Osteoblast (primary cell): ENCODE results near the gene ATP6V0A1. TPM values are rescaled to one million over a fixed set of nuclear protein-coding genes. Genes with fewer than 3 reads are reported as not detected.

Experiments
- DNase-seq: peaks from one replicate; pipeline ENCODE4 v3.0.0; 2011; ENCODE audit warnings: low spot score, mixed read lengths; ENCODE audit not compliant: insufficient read length; ENCODE audit errors: missing footprints
- H2AFZ ChIP-seq: 2 replicates; pipeline ENCODE4 v1.6.0; 2011; ENCODE audit warnings: mild to moderate bottlenecking, low read length
- H3K27ac ChIP-seq: 2 replicates; pipeline ENCODE4 v1.5.1; 2011; ENCODE audit warnings: mild to moderate bottlenecking, low read depth, low read length, moderate library complexity
- H3K27me3 ChIP-seq: 2 replicates; pipeline ENCODE4 v1.6.0; 2012; ENCODE audit warnings: mild to moderate bottlenecking, control low read depth, inconsistent platforms, low read length, moderate library complexity; ENCODE audit not compliant: insufficient read depth
- H3K36me3 ChIP-seq: 2 replicates; pipeline ENCODE4 v1.5.1; 2011; ENCODE audit warnings: mild to moderate bottlenecking, low read length, control low read depth, moderate library complexity; ENCODE audit not compliant: insufficient read depth
- H3K4me1 ChIP-seq: 2 replicates; pipeline ENCODE4 v1.5.1; 2011; ENCODE audit warnings: mild to moderate bottlenecking, low read length, control low read depth, moderate library complexity; ENCODE audit not compliant: insufficient read depth
- H3K4me2 ChIP-seq: 2 replicates; pipeline ENCODE4 v1.6.0; 2011; ENCODE audit warnings: mild to moderate bottlenecking, low read length; ENCODE audit not compliant: insufficient read depth
- H3K4me3 ChIP-seq: fragments of 200-600 bp; sonication (generic); 3 replicates; pipeline ENCODE4 v1.5.1; 2012; ENCODE audit warnings: mild to moderate bottlenecking, low read length, inconsistent platforms; ENCODE audit not compliant: insufficient read depth
- H3K79me2 ChIP-seq: 2 replicates; pipeline ENCODE4 v1.6.0; 2012; ENCODE audit warnings: mild to moderate bottlenecking, low read length, control low read depth, inconsistent platforms; ENCODE audit not compliant: insufficient read depth
- H3K9me3 ChIP-seq: 2 replicates; pipeline ENCODE4 v1.5.1; 2011; ENCODE audit warnings: low read depth, low read length, control low read depth
- H4K20me1 ChIP-seq: 2 replicates; pipeline ENCODE4 v1.6.0; 2012; ENCODE audit warnings: mild to moderate bottlenecking, low read length, control low read depth; ENCODE audit not compliant: insufficient read depth
- CTCF ChIP-seq: IDR thresholded peaks from 2 replicates; pipeline ENCODE4 v1.5.1; 2011; ENCODE audit warnings: mild to moderate bottlenecking, low read depth, low read length, moderate library complexity; ENCODE audit errors: extremely low read depth
- total RNA-seq: library from RNA; depleted of rRNA; stranded (reverse); fragments of >200 nt; gene quantifications from 2 replicates; pipeline ENCODE4 v1.2.3, GENCODE V29; 2012

Gene ATP6V0A1
- total RNA-seq, 1 donor = 52.5 TPM

GRCh38 chr17:42498828-42499227 is 40.1 kb downstream of the ATP6V0A1 start:
- DNase-seq = no peak
- H3K4me1 ChIP-seq = peaks cover 7% of the 10 kb centered on the region
- no peak for TF ChIP-seq CTCF
- H3K9me3 ChIP-seq = no peaks in the 10 kb centered on the region
- H4K20me1 ChIP-seq = no peaks in the 10 kb centered on the region
- no peak overlapping the region for H3K4me2 ChIP-seq
- no peak overlapping the region for H3K27ac ChIP-seq
- no peaks in the 10 kb centered on the region for H3K79me2 ChIP-seq
- no peaks in the 10 kb centered on the region for H3K27me3 ChIP-seq
- no peak overlapping the region for H2AFZ ChIP-seq
- H3K4me3 ChIP-seq = no peak overlapping the region
- H3K36me3 ChIP-seq = peaks cover 72% of the 10 kb centered on the region

- Histone ChIP-seq H3K36me3 (peaks cover 55% of the 10 kb centered on the region), H3K27me3 (no peaks in the 10 kb centered on the region), H3K27ac (no peak overlapping the region), H3K4me1 (no peaks in the 10 kb centered on the region), H3K79me2 (no peaks in the 10 kb centered on the region), H3K4me2 (no peak overlapping the region), H3K4me3 (no peak overlapping the region), H2AFZ (no peak overlapping the region), H3K9me3 (no peaks in the 10 kb centered on the region), H4K20me1 (no peaks in the 10 kb centered on the region)
- no peak for TF ChIP-seq CTCF
- DNase-seq = no peak
Measured at GRCh38 chr17:42502091-42502490, 43.4 kb downstream of the ATP6V0A1 start.

- no peak for TF ChIP-seq CTCF
- no peak for DNase-seq
- H3K4me1 ChIP-seq = no peaks in the 10 kb centered on the region
- H3K27ac ChIP-seq = no peak overlapping the region
- peaks cover 57% of the 10 kb centered on the region for H3K36me3 ChIP-seq
- H3K4me2 ChIP-seq = no peak overlapping the region
- no peaks in the 10 kb centered on the region for H4K20me1 ChIP-seq
- H3K79me2 ChIP-seq = no peaks in the 10 kb centered on the region
- no peaks in the 10 kb centered on the region for H3K27me3 ChIP-seq
- H3K9me3 ChIP-seq = no peaks in the 10 kb centered on the region
- no peak overlapping the region for H3K4me3 ChIP-seq
- no peak overlapping the region for H2AFZ ChIP-seq
Measured at GRCh38 chr17:42502926-42503325, 44.2 kb downstream of the ATP6V0A1 start.

GRCh38 chr17:42507671-42508070 is 49.0 kb downstream of the ATP6V0A1 start:
- no peaks in the 10 kb centered on the region for H4K20me1 ChIP-seq
- DNase-seq = no peak
- H3K4me2 ChIP-seq = no peak overlapping the region
- H3K36me3 ChIP-seq = peaks cover 55% of the 10 kb centered on the region
- no peak overlapping the region for H2AFZ ChIP-seq
- H3K79me2 ChIP-seq = no peaks in the 10 kb centered on the region
- H3K4me3 ChIP-seq = no peak overlapping the region
- H3K27me3 ChIP-seq = no peaks in the 10 kb centered on the region
- peaks cover 5% of the 10 kb centered on the region for H3K4me1 ChIP-seq
- no peak for TF ChIP-seq CTCF
- no peaks in the 10 kb centered on the region for H3K9me3 ChIP-seq
- H3K27ac ChIP-seq = no peak overlapping the region
